ENCODE measurements around the gene LRTM1. TPM values are rescaled to one million over a fixed set of nuclear protein-coding genes. Genes with fewer than 3 reads are reported as not detected.

The LRTM1 gene
- total and polyA plus RNA-seq, 2 donors (not counting 3 experiments of a cell fraction or from before 2014, with no cell fraction given), result not detected

GRCh38 chr3:54877730-54878129 is 50.1 kb downstream of the LRTM1 start:
- Histone ChIP-seq H3K4me2 (ENCODE audit: insufficient read depth, low read length) (no peak overlapping the region), H3K4me1 (ENCODE audit: control insufficient read depth, extremely low read depth, insufficient read depth, low read length) (no peaks in the 10 kb centered on the region), H2AFZ (ENCODE audit: low read depth, low read length) (no peak overlapping the region), H3K9me1 (replicated peaks; ENCODE audit: control insufficient read depth, extremely low read depth, insufficient read depth, low read length) (no peaks in the 10 kb centered on the region), H3K27ac (ENCODE audit: insufficient read depth, low read depth, low read length) (no peak overlapping the region), H3K9ac (replicated peaks; ENCODE audit: extremely low read depth, insufficient read depth, low read length) (no peak overlapping the region), H4K20me1 (replicated peaks; ENCODE audit: control insufficient read depth, extremely low read depth, insufficient read depth, low read length) (no peaks in the 10 kb centered on the region), H3K4me3 (replicated peaks in 1 of 3; ENCODE audit: insufficient read depth in 1 of 3, low read depth in 1 of 3, low read length in 3 of 3) (no peak overlapping the region), H3K27me3 (ENCODE audit: control insufficient read depth in 2 of 2, insufficient read depth in 2 of 2, low read length in 2 of 2) (no peaks in the 10 kb centered on the region), H3K9me3 (replicated peaks; ENCODE audit: control insufficient read depth, insufficient read depth, low read length) (peaks cover 6% of the 10 kb centered on the region), H3K79me2 (ENCODE audit: control insufficient read depth, insufficient read depth, low read length) (no peaks in the 10 kb centered on the region), H3K36me3 (ENCODE audit: control insufficient read depth in 2 of 2, extremely low read depth in 1 of 2, insufficient read depth in 2 of 2, low read length in 2 of 2) (no peaks in the 10 kb centered on the region)
- ChIA-PET POLR2A (no interaction called here), CTCF (no interaction called here)
- no TSS peak for BruUV-seq (replicated peaks)
- intact Hi-C loops (cut with micrococcal nuclease) (no loop called here), dilution Hi-C loops (cut with MboI; ENCODE audit: extremely low pct_ligation_motif_present, low sequenced_read_pairs) (no loop called here)
- TF ChIP-seq POLR2AphosphoS5 (IDR thresholded peaks at IDR 0.05; ENCODE audit: insufficient read depth, low read depth, low read length) (no peak), JUN (IDR thresholded peaks at IDR 0.05; ENCODE audit: borderline replicate concordance, insufficient read depth, insufficient read length, low read depth) (no peak), MYC (IDR thresholded peaks at IDR 0.05; ENCODE audit: low read depth, low read length) (no peak), MAX (IDR thresholded peaks at IDR 0.05; ENCODE audit: insufficient read depth, insufficient read length) (no peak), FOS (IDR thresholded peaks at IDR 0.05; ENCODE audit: borderline replicate concordance, insufficient read depth, low read length) (no peak), CTCF (IDR thresholded peaks at IDR 0.05; ENCODE audit: extremely low read depth in 1 of 2, insufficient read depth in 1 of 2, low read depth in 1 of 2, low read length in 2 of 2) (no peak), EZH2 (IDR thresholded peaks at IDR 0.05; ENCODE audit: borderline replicate concordance, low read depth, low read length, severe bottlenecking) (no peak), GATA2 (IDR thresholded peaks at IDR 0.05; ENCODE audit: insufficient read depth, insufficient read length, low read depth, low read length) (no peak), POLR2A (IDR thresholded peaks at IDR 0.05; ENCODE audit: low read depth, low read length) (no peak)
- DNase-seq (ENCODE audit: low read depth, low spot score) (no peak), FAIRE-seq (no peak)
